ENCODE data around the gene ETFDH.

DNA sequence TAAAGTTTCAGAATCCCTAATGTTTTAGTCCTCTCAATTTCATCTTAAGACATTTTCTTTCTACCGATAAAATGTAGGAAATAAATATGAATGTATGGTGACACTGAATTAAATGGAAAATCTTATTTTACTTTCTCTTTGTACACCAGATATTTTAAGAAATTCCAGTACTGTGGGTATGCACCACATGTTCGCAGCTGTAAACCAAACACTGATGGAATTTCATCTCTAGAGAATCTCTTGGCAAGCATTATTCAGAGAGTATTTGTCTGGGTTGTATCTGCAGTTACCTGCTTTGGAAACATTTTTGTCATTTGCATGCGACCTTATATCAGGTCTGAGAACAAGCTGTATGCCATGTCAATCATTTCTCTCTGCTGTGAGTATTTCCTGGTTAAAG, 27.3 kb upstream of the ETFDH start:
- TF ChIP-seq, protein P1, sequence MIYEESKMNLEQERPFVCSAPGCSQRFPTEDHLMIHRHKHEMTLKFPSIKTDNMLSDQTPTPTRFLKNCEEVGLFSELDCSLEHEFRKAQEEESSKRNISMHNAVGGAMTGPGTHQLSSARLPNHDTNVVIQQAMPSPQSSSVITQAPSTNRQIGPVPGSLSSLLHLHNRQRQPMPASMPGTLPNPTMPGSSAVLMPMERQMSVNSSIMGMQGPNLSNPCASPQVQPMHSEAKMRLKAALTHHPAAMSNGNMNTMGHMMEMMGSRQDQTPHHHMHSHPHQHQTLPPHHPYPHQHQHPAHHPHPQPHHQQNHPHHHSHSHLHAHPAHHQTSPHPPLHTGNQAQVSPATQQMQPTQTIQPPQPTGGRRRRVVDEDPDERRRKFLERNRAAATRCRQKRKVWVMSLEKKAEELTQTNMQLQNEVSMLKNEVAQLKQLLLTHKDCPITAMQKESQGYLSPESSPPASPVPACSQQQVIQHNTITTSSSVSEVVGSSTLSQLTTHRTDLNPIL (CRISPR knock-in tag; IDR thresholded peaks at IDR 0.05; ENCODE audit: low read depth): no peak
- no peak for TF ChIP-seq RARB (CRISPR knock-in tag; IDR thresholded peaks at IDR 0.05)
- TF ChIP-seq, protein P2, sequence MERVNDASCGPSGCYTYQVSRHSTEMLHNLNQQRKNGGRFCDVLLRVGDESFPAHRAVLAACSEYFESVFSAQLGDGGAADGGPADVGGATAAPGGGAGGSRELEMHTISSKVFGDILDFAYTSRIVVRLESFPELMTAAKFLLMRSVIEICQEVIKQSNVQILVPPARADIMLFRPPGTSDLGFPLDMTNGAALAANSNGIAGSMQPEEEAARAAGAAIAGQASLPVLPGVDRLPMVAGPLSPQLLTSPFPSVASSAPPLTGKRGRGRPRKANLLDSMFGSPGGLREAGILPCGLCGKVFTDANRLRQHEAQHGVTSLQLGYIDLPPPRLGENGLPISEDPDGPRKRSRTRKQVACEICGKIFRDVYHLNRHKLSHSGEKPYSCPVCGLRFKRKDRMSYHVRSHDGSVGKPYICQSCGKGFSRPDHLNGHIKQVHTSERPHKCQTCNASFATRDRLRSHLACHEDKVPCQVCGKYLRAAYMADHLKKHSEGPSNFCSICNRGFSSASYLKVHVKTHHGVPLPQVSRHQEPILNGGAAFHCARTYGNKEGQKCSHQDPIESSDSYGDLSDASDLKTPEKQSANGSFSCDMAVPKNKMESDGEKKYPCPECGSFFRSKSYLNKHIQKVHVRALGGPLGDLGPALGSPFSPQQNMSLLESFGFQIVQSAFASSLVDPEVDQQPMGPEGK (CRISPR knock-in tag; IDR thresholded peaks at IDR 0.05; ENCODE audit: borderline replicate concordance): no peak
- TF ChIP-seq, protein P3, sequence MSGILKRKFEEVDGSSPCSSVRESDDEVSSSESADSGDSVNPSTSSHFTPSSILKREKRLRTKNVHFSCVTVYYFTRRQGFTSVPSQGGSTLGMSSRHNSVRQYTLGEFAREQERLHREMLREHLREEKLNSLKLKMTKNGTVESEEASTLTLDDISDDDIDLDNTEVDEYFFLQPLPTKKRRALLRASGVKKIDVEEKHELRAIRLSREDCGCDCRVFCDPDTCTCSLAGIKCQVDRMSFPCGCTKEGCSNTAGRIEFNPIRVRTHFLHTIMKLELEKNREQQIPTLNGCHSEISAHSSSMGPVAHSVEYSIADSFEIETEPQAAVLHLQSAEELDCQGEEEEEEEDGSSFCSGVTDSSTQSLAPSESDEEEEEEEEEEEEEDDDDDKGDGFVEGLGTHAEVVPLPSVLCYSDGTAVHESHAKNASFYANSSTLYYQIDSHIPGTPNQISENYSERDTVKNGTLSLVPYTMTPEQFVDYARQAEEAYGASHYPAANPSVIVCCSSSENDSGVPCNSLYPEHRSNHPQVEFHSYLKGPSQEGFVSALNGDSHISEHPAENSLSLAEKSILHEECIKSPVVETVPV (CRISPR knock-in tag; IDR thresholded peaks at IDR 0.05): no peak
- no peak for TF ChIP-seq ZFP3 (CRISPR knock-in tag; IDR thresholded peaks at IDR 0.05)
